Fibroblast of peridontal ligament (primary cell): ENCODE results near the gene PLA2G4C.
"Not testable (repeated sequence)": the region's sequence is repeated elsewhere in the genome, so short reads cannot be mapped to it uniquely, and the experiment has no call there.

Experiments used
- DNase-seq: peaks from one replicate; pipeline ENCODE4 v3.0.0-alpha.2; 2010; ENCODE audit errors: extremely low read depth

The PLA2G4C gene

DNA sequence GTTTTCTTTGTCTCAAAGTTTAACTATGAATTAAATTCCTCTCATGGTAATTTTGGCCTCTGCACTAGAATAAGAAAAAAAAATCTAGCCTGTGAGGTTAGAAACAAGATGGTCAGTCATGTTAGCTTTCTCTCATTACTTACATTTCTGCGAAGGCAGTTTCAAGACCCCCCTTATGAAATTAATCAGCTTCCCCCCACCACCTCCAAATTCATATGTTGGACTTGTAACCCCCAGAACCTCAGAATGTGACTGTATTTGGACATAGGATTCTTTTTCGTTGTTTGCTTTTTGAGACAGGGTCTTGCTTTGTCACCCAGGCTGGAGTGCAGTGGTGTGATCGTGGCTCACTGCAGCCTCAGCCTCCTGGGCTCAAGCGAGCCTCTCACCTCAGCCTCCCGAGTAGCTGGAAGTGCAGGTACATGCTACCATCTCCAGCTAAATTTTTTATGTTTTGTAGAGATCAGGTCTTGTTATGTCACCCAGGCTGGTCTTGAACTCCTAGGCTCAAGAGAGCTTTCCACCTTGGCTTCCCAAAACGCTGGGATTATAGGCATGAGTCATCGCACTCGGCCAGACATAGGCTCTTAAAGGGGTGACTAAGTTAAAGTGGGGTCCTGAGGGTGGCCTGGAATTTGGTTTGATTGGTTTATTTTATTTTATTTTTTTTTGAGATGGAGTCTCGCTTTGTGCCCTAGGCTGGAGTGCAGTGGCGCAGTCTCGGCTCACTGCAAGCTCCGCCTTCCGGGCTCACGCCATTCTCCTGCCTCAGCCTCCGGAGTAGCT, 1.4 kb downstream of the PLA2G4C start:
- DNase-seq = no peak

DNA sequence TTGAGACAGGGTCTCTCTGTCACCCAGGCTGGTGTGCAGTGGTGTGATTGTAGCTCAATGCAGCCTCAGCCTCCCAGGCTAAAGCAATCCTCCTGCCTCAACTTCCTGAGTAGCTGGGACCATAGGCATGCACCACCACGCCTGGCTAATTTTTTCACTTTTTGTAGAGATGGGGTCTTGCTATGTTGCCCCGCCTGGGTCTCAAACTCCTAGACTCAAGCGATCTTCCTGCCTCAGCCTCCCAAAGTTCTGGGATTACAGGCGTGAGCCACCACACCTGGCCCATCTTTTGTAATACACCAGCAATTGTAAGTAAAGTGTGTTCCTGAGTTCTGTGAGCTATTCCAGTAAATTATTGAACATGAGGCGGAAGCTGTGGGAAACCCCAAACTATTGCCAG, 6.7 kb downstream of the PLA2G4C start:
- DNase-seq = no peak

DNA sequence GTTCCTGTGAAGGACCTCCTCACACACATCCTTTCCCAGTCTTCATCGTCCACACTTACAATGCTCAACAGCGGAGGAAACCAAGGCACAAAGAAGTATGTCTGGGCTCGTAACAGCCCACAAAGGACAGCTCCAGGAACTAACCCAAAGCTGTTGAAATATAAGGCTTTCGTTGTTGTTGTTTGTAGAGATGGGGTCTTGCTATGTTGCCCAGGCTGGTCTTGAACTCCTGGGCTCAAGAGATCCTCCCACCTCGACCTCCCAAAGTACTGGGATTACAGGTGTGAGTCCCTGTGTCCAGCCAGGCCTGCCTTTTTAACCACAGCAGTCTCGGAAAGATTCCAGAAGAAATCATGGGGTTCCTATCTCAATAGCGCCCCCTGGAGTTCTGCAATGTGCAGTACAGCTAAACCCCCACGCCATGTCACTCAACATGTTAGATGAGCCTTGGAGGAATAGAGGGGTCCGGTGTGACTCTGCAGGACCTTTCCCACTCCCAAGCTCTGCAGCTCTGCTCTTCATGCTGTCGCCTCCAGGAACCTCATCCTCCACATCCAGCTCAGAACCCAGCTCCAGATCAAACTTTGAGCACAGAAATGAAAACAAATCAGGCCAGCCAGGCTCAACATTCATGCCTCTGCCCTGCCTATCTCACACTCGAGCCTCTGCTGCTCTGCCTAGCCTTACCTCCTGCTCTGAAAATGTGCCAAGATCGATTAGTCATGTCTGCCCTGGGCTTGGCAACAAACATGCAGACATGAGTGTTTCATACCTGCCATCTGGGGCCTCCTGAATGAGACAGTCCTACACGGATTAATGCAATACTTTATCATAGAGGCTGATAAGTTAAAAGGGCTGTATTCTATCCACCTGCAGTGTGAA, 7.5 kb downstream of the PLA2G4C start:
- DNase-seq = peak; percentile 32

DNA sequence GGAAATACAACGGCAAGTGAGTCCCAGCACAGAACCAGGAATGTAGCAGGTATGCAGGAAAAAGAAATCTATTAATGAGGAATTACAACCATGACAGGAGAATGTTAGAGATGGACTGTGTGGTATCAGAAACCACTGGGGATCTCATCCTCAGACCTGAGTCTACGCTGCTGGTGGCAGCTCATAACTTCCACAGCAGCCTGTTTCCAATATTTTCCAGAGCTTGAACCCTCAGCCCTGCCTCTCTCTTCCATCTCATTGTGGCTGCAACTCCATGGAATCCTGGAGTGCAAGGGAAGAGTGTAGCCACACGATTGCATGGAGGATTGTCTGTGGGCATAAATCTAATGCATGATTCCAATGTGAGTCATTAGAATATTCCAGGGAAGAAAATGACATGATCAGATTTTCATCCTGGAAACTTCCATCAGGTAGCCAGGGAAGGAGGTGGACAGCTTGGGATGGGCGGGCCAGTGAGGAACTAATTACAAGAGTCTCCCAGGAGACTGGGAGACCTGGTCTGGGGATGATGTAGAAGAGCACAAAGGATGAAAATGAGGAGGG, 14.9 kb downstream of the PLA2G4C start:
- DNase-seq = no peak

DNA sequence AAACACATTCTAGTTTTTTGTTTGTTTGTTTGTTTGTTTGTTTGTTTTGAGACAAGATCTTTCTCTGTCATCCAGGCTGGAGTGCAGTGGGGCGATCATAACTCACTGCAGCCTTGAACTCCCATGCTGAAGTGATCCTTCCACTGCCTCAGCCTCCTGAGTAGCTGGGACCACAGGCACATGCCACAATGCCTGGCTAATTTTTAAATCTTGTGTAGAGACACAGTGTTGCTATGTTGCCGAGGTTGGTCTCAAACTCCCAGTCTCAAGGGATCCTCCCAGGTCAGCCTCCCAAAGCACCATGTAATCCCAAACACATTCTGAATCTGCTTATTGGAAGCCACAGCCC, 15.8 kb downstream of the PLA2G4C start:
- no peak for DNase-seq

DNA sequence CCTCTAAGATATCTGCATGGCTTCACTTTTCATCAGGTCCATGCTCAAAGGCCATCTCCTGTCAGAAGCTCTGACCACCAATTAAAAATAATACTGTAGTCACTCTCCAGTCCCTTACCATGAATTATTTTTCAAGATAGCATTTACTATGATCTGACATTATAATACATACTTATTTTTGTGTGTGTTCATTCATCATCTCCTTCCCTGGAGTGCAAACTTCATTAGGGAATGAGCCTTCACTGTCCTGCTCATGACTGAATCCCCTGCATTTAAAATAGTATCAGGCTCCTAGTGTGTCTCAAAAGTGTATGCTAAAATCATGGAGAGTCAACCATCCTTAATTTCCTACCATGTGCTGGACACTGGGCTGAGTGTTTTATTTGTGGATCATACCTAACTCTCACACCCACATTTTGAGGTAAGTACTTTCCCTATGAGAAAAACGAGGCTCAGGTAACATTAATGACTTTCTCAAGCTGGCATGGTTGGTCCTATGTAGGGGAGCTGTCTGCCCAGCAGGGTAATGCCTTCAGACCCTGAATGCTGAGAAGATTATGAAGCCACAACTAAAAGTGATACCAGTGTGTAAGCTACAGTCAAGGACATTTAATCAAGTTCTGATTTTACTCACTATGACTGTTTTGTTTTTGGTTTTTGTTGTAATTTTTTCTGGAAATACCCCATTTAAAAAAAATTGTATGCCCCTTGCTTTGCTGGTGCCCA, 16.3 kb downstream of the PLA2G4C start:
- no peak for DNase-seq

DNA sequence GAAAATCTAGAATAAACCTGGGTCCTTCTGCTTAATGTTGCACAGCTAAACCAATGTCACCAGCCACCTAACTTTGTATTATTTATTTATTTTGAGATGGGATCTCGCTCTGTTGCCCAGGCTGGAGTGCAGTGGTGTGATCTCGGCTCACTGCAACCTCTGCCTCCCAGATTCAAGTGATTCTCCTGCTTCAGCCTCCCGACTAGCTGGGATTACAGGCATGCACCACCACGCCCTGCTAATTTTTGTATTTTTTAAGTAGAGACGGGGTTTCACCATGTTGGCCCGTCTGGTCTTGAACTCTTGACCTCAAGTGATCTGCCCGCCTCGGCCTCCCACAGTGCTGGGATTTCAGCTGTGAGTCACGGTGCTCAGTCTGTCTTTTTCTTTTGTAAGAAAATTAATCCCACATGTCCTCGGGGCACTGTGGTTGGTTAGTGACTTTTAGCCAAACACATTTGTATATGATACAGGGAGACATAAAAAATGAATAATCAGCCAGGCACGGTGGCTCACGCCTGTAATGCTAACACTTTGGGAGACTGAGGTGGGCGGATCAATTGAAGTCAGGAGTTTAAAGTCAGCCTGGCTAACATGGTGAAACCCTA, 19.4 kb downstream of the PLA2G4C start:
- peak; percentile 97 for DNase-seq

DNA sequence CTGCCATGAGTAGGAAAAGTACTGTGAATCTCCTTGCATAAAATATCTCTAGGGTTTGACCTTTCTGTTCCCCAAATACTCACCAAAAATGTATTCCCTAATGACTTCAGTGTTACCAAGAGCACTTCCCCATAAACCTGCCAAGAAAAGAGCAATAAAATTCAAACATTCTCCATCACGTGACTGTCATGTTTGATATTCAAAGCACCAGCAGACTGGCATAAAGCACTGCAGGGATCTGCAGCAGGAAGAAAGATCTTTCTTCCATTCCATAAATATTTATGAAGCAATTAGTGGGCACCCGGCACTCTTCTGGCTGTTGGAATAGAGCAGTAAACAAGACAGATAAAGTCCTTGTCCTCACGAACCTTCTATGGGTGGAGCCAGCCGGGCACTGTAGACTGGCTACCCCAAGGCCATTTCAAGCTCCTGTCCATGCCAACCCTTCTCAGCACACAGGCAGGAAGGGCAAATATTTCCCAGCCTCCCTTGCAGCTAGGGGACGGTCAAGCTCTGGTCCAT, 20.3 kb downstream of the PLA2G4C start:
- DNase-seq = peak; percentile 13

DNA sequence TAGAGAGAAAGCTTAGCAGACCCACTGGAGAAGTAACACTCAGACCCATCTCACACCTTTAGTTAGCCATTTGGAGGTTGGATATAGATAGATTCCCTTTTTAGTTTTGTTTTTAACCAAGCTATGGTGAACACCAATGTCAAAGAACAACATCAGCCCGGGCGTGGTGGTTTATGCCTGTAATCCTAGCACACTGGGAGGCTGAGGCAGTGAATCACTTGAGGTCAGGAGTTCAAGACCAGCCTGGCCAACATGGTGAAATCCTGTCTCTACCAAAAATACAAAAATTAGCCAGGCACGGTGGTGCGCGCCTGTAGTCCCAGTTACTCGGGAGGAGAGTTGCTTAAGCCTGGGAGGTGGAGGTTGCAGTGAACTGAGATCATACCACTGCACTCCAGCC, 21.6 kb downstream of the PLA2G4C start:
- not testable (repeated sequence) for DNase-seq

DNA sequence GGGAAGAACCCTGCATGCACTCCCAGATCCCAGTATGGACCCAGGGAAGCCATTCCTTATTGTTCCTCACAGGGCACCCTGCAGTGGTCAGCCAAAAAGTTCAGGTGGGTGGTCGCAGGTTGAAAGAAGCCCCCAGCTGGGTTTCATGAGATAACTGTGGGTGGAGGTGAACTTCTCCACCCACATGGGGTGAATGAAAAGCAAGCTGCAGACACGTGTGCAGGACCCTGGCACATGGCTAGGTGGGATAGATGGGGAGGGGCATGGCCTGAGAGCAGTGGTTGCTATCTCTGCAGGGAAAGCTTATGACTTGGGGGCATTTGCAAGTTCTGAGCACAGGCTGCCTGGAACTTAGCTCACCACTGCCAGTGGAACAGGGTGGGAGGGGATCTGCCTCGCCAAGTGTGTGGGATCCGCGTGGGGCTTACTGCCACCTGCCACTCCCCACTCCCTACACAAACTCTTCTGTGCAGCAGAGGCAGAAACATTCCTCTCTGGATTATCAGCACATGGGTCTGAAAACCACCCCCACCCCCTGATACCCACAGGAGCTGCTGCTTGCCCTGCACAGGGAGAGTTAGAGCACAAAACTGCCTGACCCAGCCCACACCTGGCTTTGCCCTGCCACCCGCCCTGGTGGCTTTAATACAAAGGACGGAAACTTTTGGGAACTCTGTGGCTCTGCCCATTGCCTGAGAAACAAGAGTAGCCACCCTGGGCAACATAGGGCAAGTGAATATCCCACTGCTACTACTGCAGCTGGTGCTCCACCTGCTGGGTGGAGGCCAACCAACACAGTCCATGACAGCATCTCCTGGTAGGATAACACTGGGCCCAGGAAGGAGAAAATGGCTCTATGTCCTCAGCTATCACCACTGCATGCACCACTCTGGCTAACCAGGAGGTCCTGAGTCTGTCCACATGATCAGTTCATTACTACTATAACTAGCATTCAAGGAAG, 24.4 kb downstream of the PLA2G4C start:
- no peak for DNase-seq

DNA sequence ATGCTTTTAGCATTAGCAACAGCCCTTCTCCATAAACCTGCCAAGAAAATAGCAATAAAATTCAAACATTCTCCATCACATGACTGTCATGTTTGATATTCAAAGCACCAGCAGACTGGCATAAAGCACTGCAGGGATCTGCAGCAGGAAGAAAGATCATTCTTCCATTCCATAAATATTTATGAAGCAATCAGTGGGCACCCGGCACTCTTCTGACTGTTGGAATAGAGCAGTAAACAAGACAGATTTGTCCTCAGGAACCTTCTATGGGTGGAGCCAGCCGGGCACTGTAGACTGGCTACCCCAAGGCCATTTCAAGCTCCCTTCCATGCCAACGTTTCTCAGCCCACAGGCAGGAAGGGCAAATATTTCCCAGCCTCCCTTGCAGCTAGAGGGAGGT, 25.5 kb downstream of the PLA2G4C start:
- DNase-seq = no peak

DNA sequence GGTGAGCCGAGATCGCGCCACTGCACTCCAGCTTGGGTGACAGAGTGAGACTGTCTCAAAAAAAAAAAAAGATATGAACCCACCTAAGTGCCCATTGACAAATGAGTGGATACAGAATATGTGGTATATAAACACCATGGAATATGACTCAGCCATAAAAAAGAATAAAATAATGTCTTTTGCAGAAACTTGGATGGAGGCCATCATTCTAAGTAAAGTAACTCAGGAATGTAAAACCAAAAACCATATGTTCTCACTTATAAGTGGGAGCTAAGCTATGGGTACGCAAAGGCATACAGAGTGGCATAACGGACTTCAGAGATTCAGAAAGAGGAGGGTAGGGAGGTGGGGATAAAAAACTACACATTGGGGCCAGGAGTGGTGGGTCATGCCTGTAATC, 29.5 kb downstream of the PLA2G4C start:
- DNase-seq = peak; percentile 17

DNA sequence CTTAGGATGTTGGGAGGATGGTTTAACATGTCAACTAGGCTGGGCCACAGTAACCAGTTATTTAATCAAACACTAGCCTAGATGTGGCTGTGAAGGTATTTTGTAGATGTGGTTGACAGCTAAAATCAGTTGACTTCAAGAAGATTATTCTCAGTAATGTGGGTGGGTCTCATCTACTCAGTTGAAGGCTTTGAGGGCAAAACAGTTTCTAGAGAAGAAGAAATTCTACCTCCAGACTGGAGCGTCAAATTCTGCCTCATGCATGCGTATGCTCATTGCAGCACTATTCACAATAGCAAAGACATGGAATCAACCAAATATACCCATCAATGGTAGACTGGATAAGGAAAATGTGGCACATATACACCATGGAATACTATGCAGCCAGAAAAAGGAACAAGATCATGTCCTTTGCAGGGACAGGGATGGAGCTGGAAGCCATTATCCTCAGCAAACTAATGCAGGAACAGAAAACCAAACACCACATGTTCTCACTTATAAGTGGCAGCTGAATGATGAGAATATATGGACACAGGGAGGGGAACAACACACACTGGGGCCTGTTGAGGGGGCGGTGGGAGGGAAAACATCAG, 40.3 kb downstream of the PLA2G4C start:
- DNase-seq = not testable (repeated sequence)

DNA sequence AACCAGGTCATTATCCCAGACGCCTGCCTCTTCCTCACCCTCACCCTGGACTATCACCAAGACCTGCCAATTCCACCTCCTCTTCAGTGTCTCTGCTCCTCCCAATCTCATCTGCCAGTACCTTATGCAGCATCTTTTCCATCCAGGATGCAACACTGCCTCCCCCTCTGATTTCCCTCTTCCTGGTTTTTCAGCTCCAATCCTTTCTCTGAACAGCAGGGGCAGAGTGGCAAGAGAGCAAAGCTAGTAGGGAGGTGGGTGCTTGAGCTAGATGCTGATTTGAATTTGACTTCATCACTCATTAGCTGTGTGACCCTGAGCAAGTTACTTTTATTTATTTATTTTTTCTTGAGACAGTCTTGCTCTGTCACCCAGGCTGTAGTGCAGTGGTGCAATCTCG, 41.2 kb downstream of the PLA2G4C start:
- DNase-seq = no peak

DNA sequence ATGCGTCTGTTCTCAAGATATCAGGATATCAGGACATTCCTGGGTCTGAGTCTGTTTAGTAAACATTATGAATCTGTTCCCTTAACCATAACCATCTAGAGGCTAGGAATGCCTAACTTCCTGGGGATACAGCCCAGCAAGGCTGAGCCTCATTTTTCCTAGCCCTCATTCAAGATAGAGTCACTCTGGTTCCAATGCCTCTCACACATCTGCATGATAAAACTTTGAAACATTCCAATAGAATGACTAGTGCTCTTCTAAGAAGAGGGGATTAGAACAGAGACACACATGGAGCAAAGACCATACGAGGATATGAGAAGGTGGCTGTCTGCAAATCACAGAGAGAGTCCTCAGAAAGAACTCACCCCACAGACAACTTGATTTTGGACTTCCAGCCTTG, 46.1 kb downstream of the PLA2G4C start:
- no peak for DNase-seq

DNA sequence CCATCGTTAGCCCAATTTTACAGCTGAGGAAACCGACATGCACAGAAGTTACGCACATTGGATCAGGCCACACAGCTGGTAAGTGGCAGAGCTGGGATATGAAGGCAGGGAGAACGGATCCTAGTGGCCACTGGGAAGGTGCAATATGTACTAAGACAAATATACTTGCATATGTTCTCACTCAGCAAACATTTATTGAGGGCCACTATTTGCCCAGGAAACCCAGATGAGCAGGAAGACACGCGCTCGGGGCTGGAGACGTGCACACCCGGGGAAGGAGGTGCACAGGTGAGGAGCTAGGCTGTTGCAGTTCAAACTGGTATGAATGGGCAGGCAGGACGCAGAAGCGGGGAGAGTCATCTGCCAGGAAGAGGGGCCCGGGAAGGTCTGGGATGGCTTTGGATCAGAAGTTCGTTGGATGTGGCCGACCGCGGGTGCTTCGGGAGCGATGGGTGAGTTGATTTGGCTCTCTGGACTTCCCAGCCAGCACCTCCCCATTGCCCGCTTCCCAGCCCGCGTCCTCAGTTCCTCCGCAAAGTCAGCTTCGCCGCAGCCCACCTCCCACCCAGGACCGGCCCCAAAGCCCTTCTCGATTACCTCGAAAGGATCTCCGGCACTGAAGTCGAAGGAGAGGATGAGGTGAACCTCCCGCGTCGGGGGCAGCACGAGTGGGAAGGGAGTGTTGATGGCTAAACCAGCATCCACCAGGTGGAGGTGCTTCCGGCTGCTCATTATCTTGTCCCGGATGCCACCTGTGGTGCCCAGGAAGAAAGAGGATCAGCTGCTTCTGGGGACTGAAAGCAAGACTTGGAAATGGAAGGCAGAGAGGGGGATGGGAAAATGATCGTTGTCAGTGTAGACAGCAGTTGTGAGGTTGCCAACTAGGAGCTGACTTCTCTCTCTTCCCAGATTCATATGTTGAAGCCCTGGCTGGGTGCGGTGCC, 48.9 kb downstream of the PLA2G4C start:
- DNase-seq = no peak

DNA sequence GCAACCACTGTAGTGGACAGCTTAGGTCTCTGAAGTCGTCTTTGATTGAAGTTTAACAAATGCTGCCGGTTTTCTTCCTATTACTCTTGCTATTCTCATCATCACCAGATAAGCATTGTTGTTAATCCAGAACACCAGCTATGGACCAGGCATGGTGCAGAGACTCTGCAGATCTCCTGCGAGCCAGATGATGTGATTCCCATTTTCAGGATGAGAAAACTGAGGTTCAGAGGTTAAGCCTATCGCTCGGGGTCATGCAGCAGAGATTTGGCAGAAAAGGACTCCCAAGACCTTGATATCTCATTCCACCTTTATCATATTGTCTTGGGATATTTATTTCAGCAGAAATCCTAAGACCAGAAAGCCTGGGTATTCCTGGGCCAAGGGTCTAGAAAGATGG, 50.2 kb downstream of the PLA2G4C start:
- no peak for DNase-seq

DNA sequence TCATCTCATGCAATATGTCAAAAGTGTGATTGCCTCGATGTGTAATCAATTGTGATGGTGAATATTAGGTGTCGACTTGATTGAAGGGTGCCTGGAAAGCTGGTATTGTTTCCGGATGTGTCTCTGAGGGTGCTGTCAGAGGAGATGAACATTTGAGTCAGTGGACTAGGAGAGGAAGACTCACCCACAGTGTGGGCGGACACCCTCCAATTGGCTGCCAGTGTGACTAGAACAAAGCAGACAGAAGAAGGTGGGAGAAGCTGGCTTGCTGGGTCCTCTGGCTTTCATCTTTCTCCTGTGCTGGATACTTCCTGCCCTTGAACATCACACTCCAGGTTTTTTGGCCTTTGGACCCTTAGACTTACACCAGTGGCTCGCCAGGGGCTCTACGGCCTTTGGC, 51.3 kb downstream of the PLA2G4C start:
- no peak for DNase-seq

DNA sequence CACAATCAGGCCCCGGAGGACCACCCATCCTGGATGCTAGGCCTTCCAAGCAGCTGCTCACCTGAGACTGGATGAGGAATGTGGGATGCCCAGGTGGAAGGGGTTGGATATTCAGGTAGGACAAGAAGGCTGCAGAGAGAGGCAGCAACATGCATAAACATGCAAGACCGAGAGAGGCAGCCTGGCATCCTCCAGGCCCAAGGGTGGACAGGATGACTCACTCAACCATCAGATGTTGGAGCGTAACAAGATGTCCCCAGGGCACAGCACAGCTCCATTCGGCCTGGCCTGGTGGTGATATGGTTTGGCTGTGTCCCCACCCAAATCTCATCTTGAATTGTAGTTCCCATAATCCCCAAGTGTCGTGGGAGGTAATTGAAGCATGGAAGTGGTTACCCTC, 56.8 kb downstream of the PLA2G4C start:
- no peak for DNase-seq
